ENCODE results near the gene DGCR2. TPM values are rescaled to one million over a fixed set of nuclear protein-coding genes. Genes with fewer than 3 reads are reported as not detected.

The DGCR2 gene
- total and polyA plus RNA-seq, 2 experiments from 2014 or later, result 18.5 to 83.0 TPM

- DNase-seq (ENCODE audit: low spot score), result peak; percentile 37
- no peak overlapping the region for H3K27ac Mint-ChIP-seq
- no peak overlapping the region for H3K27ac ChIP-seq (ENCODE audit: low read depth)
Measured at GRCh38 chr22:18994701-18995326, 127.4 kb downstream of the DGCR2 start.

More at GRCh38 chr22:18994701-18995326, 127.4 kb downstream of the DGCR2 start:
- H2AFZ ChIP-seq, result no peak overlapping the region
- no peaks in the 10 kb centered on the region for H3K4me1 ChIP-seq (ENCODE audit: insufficient read depth)
- Mint-ChIP-seq H3K36me3 (ENCODE audit: low read depth) (no peaks in the 10 kb centered on the region), H3K9me3 (no peaks in the 10 kb centered on the region), H3K27me3 (ENCODE audit: insufficient read depth, low read depth, poor library complexity) (peaks cover 7% of the 10 kb centered on the region), H3K4me3 (no peak overlapping the region), H3K4me1 (peaks cover 2% of the 10 kb centered on the region; the same call in 1 of the 3 replicates)
- no peaks in the 10 kb centered on the region for H3K79me2 ChIP-seq (replicated peaks; ENCODE audit: insufficient read depth)
- no peak for TF ChIP-seq ETS1 (IDR thresholded peaks at IDR 0.05)
- TF ChIP-seq EZH2phosphoT487 (IDR thresholded peaks at IDR 0.05; ENCODE audit: unreplicated experiment), result no peak
- TF ChIP-seq CREB1 (CRISPR knock-in tag; IDR thresholded peaks at IDR 0.05; ENCODE audit: low read depth), result no peak
- no peak for TF ChIP-seq STAT1 (IDR thresholded peaks at IDR 0.05; ENCODE audit: unreplicated experiment)
- TF ChIP-seq ZNF331 (CRISPR knock-in tag; IDR thresholded peaks at IDR 0.05; ENCODE audit: low read depth), result no peak
- TF ChIP-seq REST (IDR thresholded peaks at IDR 0.05; ENCODE audit: unreplicated experiment), result no peak
- no peak for TF ChIP-seq NANOG (IDR thresholded peaks at IDR 0.05; ENCODE audit: borderline replicate concordance)
- no peak for TF ChIP-seq ZNF114 (CRISPR knock-in tag; IDR thresholded peaks at IDR 0.05)
- TF ChIP-seq JUNB (IDR thresholded peaks at IDR 0.05; ENCODE audit: unreplicated experiment), result no peak
- no peak for TF ChIP-seq POLR2AphosphoS5 (IDR thresholded peaks at IDR 0.05; ENCODE audit: low read depth)
- no peak for TF ChIP-seq EZH2 (IDR thresholded peaks at IDR 0.05; ENCODE audit: low read depth, unreplicated experiment)
- no peak for TF ChIP-seq ZNF462 (CRISPR knock-in tag; IDR thresholded peaks at IDR 0.05)
- no peak for TF ChIP-seq CTCF (conservative IDR thresholded peaks at IDR 0.05; ENCODE audit: low read depth in 2 of 2)
- no peak overlapping the region for H3K4me3 ChIP-seq
- H4K20me1 ChIP-seq (replicated peaks; ENCODE audit: insufficient read depth), result no peaks in the 10 kb centered on the region; the same call in 1 of the 2 replicates
- no peaks in the 10 kb centered on the region for H3F3A ChIP-seq (replicated peaks; ENCODE audit: low read depth)
- H3K9me2 ChIP-seq (ENCODE audit: insufficient read depth), result no peaks in the 10 kb centered on the region
- H3K36me3 ChIP-seq (ENCODE audit: insufficient read depth), result no peaks in the 10 kb centered on the region
- no peaks in the 10 kb centered on the region for H3K27me3 ChIP-seq (ENCODE audit: insufficient read depth)
- H3K4me2 ChIP-seq, result no peak overlapping the region
- no peak; the same call in 1 of the 3 replicates for ATAC-seq

Measured in GM23338 (cell line).